Muscle of back (tissue), 11 donors: ENCODE measurements around the gene PLEKHG3. TPM values are rescaled to one million over a fixed set of nuclear protein-coding genes. Genes with fewer than 3 reads are reported as not detected.
A peak's percentile ranks its signal among the peaks of the same experiment; 100 is the strongest.

Experiments
- DNase-seq, 3 donors: peaks; one replicate each; pipeline versions ENCODE4 v3.0.0 to v3.0.0-alpha.2; 2013
- polyA plus RNA-seq, 10 donors: library from polyadenylated mRNA; unstranded; fragments of 120-200 nt; gene quantifications; one replicate each; pipeline ENCODE4 v1.2.1, GENCODE V29; 2013; ENCODE audit not compliant: insufficient read length in 10 of 10

The PLEKHG3 gene
- polyA plus RNA-seq, 10 donors, result 17.4 to 34.5 (median 22.6) TPM

- DNase-seq, result no peak
Observed at GRCh38 chr14:64779472-64779871, 75.2 kb downstream of the PLEKHG3 start.

DNA sequence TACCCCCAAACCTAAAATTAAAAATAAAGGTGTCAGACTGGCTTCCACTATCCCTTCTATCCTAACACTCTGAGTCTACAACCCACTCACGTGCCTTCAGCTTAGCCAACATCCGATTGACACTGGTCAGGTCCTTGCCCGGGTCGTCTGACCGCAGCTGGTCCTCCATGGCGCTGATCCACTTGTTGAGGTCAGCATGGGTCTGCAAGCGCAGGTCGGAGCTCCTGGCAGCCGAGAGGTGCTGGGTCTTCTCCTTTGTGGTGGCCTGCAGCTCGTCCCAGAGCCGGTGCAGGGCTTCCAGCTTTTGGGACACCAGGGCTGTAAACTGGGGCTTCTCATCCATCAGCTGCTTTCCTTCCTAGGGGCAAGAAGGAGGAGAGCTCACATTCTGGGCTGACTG is 78.0 kb downstream of the PLEKHG3 start:
- no peak for DNase-seq

- no peak for DNase-seq
Observed at GRCh38 chr14:64784006-64784405, 79.8 kb downstream of the PLEKHG3 start.

DNA sequence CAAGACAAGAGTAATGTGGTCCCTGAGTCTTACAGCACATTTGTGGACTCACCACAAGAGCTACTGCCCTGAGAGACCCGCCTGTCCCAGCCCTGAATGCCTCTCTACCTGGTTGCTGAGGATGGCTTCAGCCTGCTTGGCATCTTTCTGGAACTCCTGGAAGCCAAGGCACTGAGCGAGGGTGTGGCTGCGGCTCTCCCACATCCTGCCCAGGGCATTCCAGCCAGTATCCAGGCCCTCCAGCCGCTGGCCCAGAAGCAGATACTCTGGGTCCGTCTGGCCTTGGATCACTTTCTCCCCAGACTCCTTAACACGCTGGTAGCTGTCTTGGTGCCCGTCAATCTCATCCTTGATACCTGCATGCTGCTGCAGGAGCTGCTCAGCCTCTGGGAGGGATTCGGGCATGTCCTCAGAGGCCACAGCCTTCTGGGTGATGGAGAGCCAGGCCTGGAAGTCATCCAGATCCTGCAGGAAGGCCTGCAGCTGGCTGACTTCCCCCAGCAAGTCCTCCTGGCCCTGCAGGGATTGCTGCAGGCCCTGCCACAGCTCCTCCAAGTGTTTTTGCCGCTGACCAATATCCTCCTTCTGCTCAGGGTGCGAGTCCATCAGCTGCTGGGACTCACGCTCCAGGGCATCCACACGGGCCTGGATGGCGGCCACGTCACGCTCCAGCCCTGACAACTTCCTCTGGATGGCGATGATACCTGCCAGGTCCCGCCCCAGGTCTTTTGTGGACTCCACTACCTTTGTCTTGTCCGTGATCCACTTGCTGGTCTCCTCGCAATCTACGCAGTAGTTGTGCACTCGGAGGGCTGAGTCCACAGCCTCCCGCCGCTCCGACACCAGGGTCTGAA is 82.3 kb downstream of the PLEKHG3 start:
- no peak for DNase-seq

- DNase-seq, result no peak
Observed at GRCh38 chr14:64787619-64788018, 83.4 kb downstream of the PLEKHG3 start.

DNA sequence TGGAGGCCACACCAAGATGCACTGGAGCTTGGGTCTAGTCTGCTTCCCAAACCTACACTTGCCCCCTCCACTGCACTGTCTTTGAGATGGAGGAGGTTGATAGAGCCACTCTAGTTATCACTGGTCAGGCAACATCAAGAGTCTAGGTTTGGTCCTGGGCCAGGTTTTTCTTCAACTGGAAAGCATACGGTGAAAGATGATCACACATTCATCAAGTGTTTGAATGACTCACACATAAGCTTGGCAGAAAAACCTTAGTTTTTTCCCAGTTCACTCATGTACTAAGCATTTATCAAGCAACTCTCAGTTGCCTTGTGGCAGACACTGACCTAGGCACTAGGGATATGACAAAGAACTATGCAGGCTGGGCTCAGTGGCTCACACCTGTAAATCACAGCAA is 84.5 kb downstream of the PLEKHG3 start:
- DNase-seq, result peak in 1 of 3 donors; percentile 89

GRCh38 chr14:64789696-64790095 is 85.5 kb downstream of the PLEKHG3 start:
- DNase-seq, result no peak

GRCh38 chr14:64790478-64790877 is 86.3 kb downstream of the PLEKHG3 start:
- DNase-seq, result no peak

GRCh38 chr14:64792231-64792630 is 88.0 kb downstream of the PLEKHG3 start:
- no peak for DNase-seq

DNA sequence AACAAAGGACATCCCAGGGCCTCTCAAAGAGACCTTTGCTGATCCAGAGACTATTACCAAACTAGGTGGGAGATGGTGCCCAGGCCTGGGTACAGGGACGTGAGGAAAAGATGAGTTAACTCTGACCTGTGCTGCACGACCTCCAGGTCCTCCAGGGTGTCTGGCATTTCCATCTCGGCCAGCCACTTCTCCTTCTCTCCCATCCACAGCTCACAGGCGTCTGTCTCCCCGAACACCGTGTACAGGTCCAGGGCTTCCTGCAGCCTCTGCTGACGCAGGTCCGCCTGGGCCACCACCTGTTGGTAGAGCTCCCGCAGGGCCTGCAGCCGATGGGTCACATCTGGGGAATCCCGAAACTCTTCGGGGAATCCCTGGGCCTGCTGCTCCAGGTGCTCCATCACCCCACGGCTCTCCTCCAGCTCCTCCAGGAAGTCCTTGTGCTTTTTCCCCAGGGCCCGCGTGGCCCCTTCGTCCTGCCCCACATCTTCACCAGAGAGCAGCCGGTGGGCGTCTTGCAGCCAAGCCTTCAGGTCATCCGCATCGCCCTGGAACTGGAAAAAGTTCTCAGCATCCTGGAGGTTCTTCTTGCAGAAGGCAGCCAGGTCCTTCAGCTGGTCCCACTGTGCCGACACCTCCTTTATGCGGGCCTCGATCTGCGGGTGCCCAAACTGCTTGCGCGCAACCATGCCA is 88.8 kb downstream of the PLEKHG3 start:
- no peak for DNase-seq

- DNase-seq, result no peak
Observed at GRCh38 chr14:64795211-64795610, 91.0 kb downstream of the PLEKHG3 start.

DNA sequence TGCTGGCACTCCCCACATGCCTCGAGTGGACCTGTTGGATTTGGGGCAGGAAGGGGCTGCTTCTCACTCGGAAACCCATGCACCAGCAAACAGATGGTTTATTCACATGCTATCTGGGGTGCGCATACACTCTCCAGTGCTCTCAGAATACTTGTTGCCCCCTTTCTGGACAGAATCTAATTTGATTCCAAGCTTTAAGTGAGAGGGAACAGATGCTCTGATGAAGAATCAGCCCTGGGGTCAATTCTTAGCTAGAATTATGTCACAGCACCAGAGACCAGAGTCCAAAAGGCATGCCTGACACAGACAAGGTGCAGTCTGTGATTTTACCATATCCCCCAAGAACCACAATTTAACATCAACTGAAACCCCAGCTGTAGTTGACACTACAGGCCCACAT is 91.7 kb downstream of the PLEKHG3 start:
- DNase-seq, result no peak

DNA sequence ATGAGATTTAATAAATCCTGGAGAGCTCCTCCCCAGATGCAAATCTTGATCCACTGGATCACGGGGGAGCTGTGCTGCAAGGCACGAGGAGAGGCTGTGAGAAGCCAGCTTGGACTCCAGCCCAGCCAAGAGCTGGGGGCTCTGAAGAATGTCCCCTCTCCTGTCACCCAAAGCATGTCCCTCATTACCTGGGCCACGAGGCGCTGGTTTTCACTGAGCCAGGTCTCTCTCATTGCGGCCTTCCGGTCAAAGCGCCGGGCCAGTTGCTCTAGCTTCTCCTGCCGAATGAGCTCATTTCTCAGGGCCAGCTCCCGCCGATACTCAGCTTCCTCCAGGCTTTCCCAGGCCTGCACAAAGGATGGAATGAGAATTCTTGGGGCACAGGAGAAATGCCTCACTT is 92.1 kb downstream of the PLEKHG3 start:
- DNase-seq, result no peak

GRCh38 chr14:64799555-64799954 is 95.3 kb downstream of the PLEKHG3 start:
- no peak for DNase-seq

Other genes starting within 250 kb of the PLEKHG3 start
- gene AKAP5, start 238.9 kb upstream of the PLEKHG3 start, polyA plus RNA-seq, result 1 to 10 TPM in 1 of 10 donors, under 1 TPM in 9; 0.38 to 1.1 (median 0.52) TPM
- gene ZBTB25, start 200.6 kb upstream of the PLEKHG3 start, polyA plus RNA-seq, result 10 to 100 TPM in 3 of 10 donors, 1 to 10 TPM in 7; 5.6 to 11.5 (median 7.6) TPM
- gene ZBTB1, start 199.7 kb upstream of the PLEKHG3 start, polyA plus RNA-seq, result 10 to 100 TPM; 27.2 to 41.4 (median 34.2) TPM
- gene HSPA2, start 163.7 kb upstream of the PLEKHG3 start, polyA plus RNA-seq, result 10 to 100 TPM in 1 of 10 donors, 1 to 10 TPM in 9; 4.1 to 12.4 (median 6.5) TPM
- gene PPP1R36, start 154.5 kb upstream of the PLEKHG3 start, polyA plus RNA-seq, result under 1 TPM in 7 of 10 donors, not detected in 3; 0.13 to 0.56 (median 0.33) TPM
- 100 to 1,000 TPM in 9 of 10 donors, 10 to 100 TPM in 1; 70.0 to 175 (median 145) TPM for gene SPTB, start 175.5 kb downstream of the PLEKHG3 start, polyA plus RNA-seq
- gene CHURC1, start 210.0 kb downstream of the PLEKHG3 start, polyA plus RNA-seq, result 10 to 100 TPM; 36.8 to 47.0 (median 41.9) TPM
- under 1 TPM in 8 of 10 donors, not detected in 2; 0.16 to 0.47 (median 0.32) TPM for gene GPX2, start 238.3 kb downstream of the PLEKHG3 start, polyA plus RNA-seq